MM.1S (cell line): Measurements from ENCODE around the gene KRTAP6-2.

Experiments used
- DNase-seq: peaks from one replicate; pipeline ENCODE4 v3.0.0-alpha.2; 2015
- H2AFZ ChIP-seq: fragments of 300-600 bp; sonication (generic); 2 replicates; pipeline ENCODE4 v1.6.0; 2016; ENCODE audit warnings: antibody characterized with exemption, low read length
- H3F3A ChIP-seq: fragments of 300-600 bp; sonication (generic); 2 replicates; pipeline ENCODE4 v1.6.1; 2016; ENCODE audit warnings: mild to moderate bottlenecking, antibody characterized with exemption, low read length, moderate library complexity, mixed read lengths; ENCODE audit not compliant: insufficient read depth
- H3K27ac ChIP-seq: fragments of 300-600 bp; sonication (generic); 2 replicates; pipeline ENCODE4 v1.5.1; 2016; ENCODE audit warnings: mild to moderate bottlenecking, low read length
- H3K27me3 ChIP-seq: fragments of 300-600 bp; sonication (generic); replicated peaks from 2 replicates; pipeline ENCODE4 v1.6.0; 2016; ENCODE audit warnings: low read length; ENCODE audit not compliant: insufficient read depth
- H3K36me3 ChIP-seq: fragments of 300-600 bp; sonication (generic); replicated peaks from 2 replicates; pipeline ENCODE4 v1.6.1; 2016; ENCODE audit warnings: mild to moderate bottlenecking, low read length, mixed read lengths; ENCODE audit not compliant: insufficient read depth
- H3K4me1 ChIP-seq: fragments of 300-600 bp; sonication (generic); 2 replicates; pipeline ENCODE4 v1.6.1; 2016; ENCODE audit warnings: low read length, mixed read lengths
- H3K4me2 ChIP-seq: fragments of 300-600 bp; sonication (generic); 2 replicates; pipeline ENCODE4 v1.6.0; 2016; ENCODE audit warnings: low read depth, low read length
- H3K4me3 ChIP-seq: fragments of 300-600 bp; sonication (generic); 2 replicates; pipeline ENCODE4 v1.5.1; 2016; ENCODE audit warnings: low read length, mixed read lengths
- H3K79me2 ChIP-seq: fragments of 300-600 bp; sonication (generic); 2 replicates; pipeline ENCODE4 v1.6.1; 2016; ENCODE audit warnings: mixed run types, low read length, mixed read lengths
- H3K9ac ChIP-seq: fragments of 300-600 bp; sonication (generic); 2 replicates; pipeline ENCODE4 v1.6.1; 2016; ENCODE audit warnings: low read length, mixed read lengths
- H3K9me2 ChIP-seq: fragments of 300-600 bp; sonication (generic); replicated peaks from 2 replicates; pipeline ENCODE4 v1.6.1; 2016; ENCODE audit warnings: mild to moderate bottlenecking, low read length, mixed read lengths; ENCODE audit not compliant: insufficient read depth
- H3K9me3 ChIP-seq: fragments of 300-600 bp; sonication (generic); replicated peaks from 2 replicates; pipeline ENCODE4 v1.6.1; 2016; ENCODE audit warnings: mild to moderate bottlenecking, low read length, mixed read lengths; ENCODE audit not compliant: insufficient read depth
- H4K20me1 ChIP-seq: fragments of 300-600 bp; sonication (generic); 2 replicates; pipeline ENCODE4 v1.6.1; 2016; ENCODE audit warnings: mild to moderate bottlenecking, low read length, moderate library complexity, mixed read lengths; ENCODE audit not compliant: insufficient read depth
- EZH2 ChIP-seq: fragments of 300-600 bp; sonication (generic); optimal IDR thresholded peaks from 2 replicates; pipeline ENCODE3; 2017; ENCODE audit warnings: low read depth, mild to moderate bottlenecking, antibody characterized with exemption, low read length, mixed read lengths
- EZH2phosphoT487 ChIP-seq: fragments of 300-600 bp; sonication (generic); IDR thresholded peaks from 2 replicates; pipeline ENCODE4 v1.6.1; 2018; ENCODE audit warnings: antibody characterized with exemption, low read length
- TF ChIP-seq, protein P1 (sequence below): fragments of 300-600 bp; sonication (generic); IDR thresholded peaks from 2 replicates; pipeline ENCODE4 v1.5.1; 2016; ENCODE audit warnings: antibody characterized with exemption, low read length, mixed read lengths

Gene KRTAP6-2

DNA sequence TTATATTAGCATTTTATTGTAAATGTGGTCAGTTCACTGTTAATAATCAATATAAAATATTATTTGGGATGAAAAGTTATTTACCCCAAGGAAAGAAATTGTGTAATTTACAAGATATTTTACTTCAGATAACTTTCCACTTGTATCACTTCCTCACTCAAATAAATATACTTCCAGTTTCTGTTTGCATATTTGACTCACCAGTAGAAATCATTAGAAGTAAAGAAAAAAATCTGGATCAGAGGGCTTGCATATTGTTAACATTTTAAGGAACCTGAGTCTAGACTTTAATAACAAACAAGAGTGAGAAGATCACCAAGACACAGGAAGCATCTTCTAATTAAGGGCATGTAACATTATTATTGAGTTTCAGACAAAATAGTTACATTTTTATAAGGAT lies 21.4 kb upstream of the KRTAP6-2 start:
- no peak for DNase-seq
- Histone ChIP-seq H3K4me1 (no peaks in the 10 kb centered on the region), H3K79me2 (no peaks in the 10 kb centered on the region), H3F3A (no peaks in the 10 kb centered on the region), H3K36me3 (no peaks in the 10 kb centered on the region), H2AFZ (no peak overlapping the region), H3K4me3 (no peak overlapping the region), H3K9me2 (no peaks in the 10 kb centered on the region), H3K4me2 (no peak overlapping the region), H3K27ac (no peak overlapping the region), H4K20me1 (no peaks in the 10 kb centered on the region), H3K9ac (no peak overlapping the region), H3K27me3 (no peaks in the 10 kb centered on the region), H3K9me3 (no peaks in the 10 kb centered on the region)
- TF ChIP-seq EZH2phosphoT487 (no peak), EZH2 (no peak)
- TF ChIP-seq, protein P1, sequence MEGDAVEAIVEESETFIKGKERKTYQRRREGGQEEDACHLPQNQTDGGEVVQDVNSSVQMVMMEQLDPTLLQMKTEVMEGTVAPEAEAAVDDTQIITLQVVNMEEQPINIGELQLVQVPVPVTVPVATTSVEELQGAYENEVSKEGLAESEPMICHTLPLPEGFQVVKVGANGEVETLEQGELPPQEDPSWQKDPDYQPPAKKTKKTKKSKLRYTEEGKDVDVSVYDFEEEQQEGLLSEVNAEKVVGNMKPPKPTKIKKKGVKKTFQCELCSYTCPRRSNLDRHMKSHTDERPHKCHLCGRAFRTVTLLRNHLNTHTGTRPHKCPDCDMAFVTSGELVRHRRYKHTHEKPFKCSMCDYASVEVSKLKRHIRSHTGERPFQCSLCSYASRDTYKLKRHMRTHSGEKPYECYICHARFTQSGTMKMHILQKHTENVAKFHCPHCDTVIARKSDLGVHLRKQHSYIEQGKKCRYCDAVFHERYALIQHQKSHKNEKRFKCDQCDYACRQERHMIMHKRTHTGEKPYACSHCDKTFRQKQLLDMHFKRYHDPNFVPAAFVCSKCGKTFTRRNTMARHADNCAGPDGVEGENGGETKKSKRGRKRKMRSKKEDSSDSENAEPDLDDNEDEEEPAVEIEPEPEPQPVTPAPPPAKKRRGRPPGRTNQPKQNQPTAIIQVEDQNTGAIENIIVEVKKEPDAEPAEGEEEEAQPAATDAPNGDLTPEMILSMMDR: no peak

- H3K4me3 ChIP-seq: no peak within 1 kb of the TSS
- no peak for TF ChIP-seq EZH2
- no peak for TF ChIP-seq EZH2phosphoT487
- TF ChIP-seq, protein P1: no peak
- no peak within 1 kb of the TSS for H2AFZ ChIP-seq
- H4K20me1 ChIP-seq: no peaks in the 10 kb centered on the region
- DNase-seq: no peak
- no peaks in the 10 kb centered on the region for H3K27me3 ChIP-seq
- H3K9me2 ChIP-seq: no peaks in the 10 kb centered on the region
- no peak within 1 kb of the TSS for H3K27ac ChIP-seq
- H3K4me1 ChIP-seq: peaks cover 9% of the 10 kb centered on the region
- H3K9me3 ChIP-seq: no peaks in the 10 kb centered on the region
- H3F3A ChIP-seq: no peaks in the 10 kb centered on the region
- H3K36me3 ChIP-seq: no peaks in the 10 kb centered on the region
- no peaks in the 10 kb centered on the region for H3K79me2 ChIP-seq
- H3K4me2 ChIP-seq: no peak within 1 kb of the TSS
- H3K9ac ChIP-seq: no peak within 1 kb of the TSS
Measured at GRCh38 chr21:30616125-30616524, 17.4 kb upstream of the KRTAP6-2 start, which contains the start of gene KRTAP20-1. Gene KRTAP20-1, plus strand, starts transcription at chr21:30616425. Its CDS starts 30 bp downstream, at chr21:30616455.

DNA sequence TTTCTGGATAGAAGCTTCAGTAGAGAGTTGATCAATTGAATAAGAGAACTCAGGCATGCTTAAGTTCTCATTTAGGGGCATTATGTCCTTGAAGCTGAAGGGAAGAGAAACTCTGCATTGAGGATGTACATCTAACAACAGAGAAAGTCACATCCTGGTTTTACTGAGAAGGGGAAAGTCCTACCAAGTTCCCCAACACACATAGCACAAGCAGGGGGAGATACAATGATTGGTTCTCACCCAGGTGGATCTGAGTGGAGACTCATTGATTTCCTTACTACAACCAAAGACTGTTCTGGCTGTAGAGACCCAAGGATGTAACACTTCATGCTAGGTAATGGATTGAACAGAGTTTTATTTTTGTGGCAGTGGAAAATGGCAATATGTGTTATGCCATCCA lies 16.5 kb upstream of the KRTAP6-2 start:
- no peaks in the 10 kb centered on the region for H3K27me3 ChIP-seq
- TF ChIP-seq EZH2phosphoT487 (no peak), EZH2 (no peak)
- TF ChIP-seq, protein P1: no peak
- H3K4me3 ChIP-seq: no peak overlapping the region
- H3K9ac ChIP-seq: no peak overlapping the region
- H3K4me1 ChIP-seq: peaks cover 9% of the 10 kb centered on the region
- no peak overlapping the region for H3K27ac ChIP-seq
- DNase-seq: no peak
- no peaks in the 10 kb centered on the region for H3K9me3 ChIP-seq
- H2AFZ ChIP-seq: no peak overlapping the region
- no peaks in the 10 kb centered on the region for H3K36me3 ChIP-seq
- no peaks in the 10 kb centered on the region for H3K9me2 ChIP-seq
- no peak overlapping the region for H3K4me2 ChIP-seq
- H3F3A ChIP-seq: no peaks in the 10 kb centered on the region
- no peaks in the 10 kb centered on the region for H4K20me1 ChIP-seq
- H3K79me2 ChIP-seq: no peaks in the 10 kb centered on the region

DNA sequence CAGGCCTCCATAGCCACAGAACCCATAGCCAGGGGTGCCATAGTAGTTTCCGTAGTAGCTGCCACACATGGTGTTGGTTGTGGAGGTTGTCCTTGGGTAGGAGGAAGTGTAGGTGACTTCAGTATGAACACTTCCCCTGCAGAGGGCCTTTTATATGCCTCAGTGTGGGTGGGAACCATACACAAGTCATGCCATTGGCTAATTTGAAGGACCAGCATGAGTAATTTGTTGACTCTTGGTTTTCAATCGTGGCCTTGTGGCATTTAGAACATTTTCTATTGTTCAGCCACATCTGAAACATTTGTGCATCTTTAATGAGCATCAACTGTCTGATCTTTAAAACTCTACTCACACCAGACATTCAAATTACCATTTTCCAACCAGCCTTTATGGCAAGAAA lies 15.1 kb upstream of the KRTAP6-2 start, which contains the start of gene KRTAP6-1:
Gene KRTAP6-1, minus strand, starts transcription at position 95 of the 400 bp plus-strand sequence. Its CDS starts 26 bp downstream, at position 69.
- Histone ChIP-seq H3K9me3 (no peaks in the 10 kb centered on the region), H3F3A (no peaks in the 10 kb centered on the region), H3K9ac (no peak within 1 kb of the TSS), H3K36me3 (no peaks in the 10 kb centered on the region), H3K4me1 (peaks cover 9% of the 10 kb centered on the region), H2AFZ (no peak within 1 kb of the TSS), H3K9me2 (no peaks in the 10 kb centered on the region), H3K4me3 (no peak within 1 kb of the TSS), H3K27ac (no peak within 1 kb of the TSS), H3K79me2 (no peaks in the 10 kb centered on the region), H4K20me1 (no peaks in the 10 kb centered on the region), H3K27me3 (no peaks in the 10 kb centered on the region), H3K4me2 (no peak within 1 kb of the TSS)
- DNase-seq: no peak
- TF ChIP-seq, protein P1: no peak
- no peak for TF ChIP-seq EZH2
